ENCODE data around the gene CARD10.
A peak's percentile ranks its signal among the peaks of the same experiment; 100 is the strongest.

Gene CARD10

DNA sequence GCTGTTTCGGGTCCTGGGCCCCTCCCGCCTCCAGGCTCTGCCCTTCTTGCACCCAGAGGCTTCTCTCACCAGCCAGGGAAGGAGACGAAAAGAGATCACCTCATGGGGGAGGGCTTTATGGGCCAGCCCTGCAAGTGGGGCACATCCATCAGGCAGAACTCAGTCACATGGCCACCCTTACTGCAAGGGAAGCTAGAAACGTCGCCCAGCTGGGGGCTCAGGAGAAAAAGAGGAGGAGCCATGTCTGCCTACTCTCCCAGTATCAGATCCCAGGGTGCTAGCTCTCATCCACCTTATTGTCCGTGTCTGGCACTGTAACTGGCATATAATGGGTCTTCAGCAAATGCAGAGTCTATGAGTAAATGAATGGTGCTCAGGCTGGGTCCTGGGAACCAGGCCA is 57.3 kb downstream of the CARD10 start:
- no peak for DNase-seq (ENCODE audit: low read depth)
- no peak overlapping the region for H3K4me3 ChIP-seq (ENCODE audit: low read length)
- TF ChIP-seq, protein P1, sequence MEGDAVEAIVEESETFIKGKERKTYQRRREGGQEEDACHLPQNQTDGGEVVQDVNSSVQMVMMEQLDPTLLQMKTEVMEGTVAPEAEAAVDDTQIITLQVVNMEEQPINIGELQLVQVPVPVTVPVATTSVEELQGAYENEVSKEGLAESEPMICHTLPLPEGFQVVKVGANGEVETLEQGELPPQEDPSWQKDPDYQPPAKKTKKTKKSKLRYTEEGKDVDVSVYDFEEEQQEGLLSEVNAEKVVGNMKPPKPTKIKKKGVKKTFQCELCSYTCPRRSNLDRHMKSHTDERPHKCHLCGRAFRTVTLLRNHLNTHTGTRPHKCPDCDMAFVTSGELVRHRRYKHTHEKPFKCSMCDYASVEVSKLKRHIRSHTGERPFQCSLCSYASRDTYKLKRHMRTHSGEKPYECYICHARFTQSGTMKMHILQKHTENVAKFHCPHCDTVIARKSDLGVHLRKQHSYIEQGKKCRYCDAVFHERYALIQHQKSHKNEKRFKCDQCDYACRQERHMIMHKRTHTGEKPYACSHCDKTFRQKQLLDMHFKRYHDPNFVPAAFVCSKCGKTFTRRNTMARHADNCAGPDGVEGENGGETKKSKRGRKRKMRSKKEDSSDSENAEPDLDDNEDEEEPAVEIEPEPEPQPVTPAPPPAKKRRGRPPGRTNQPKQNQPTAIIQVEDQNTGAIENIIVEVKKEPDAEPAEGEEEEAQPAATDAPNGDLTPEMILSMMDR (conservative IDR thresholded peaks at IDR 0.05; ENCODE audit: low read length): no peak

DNA sequence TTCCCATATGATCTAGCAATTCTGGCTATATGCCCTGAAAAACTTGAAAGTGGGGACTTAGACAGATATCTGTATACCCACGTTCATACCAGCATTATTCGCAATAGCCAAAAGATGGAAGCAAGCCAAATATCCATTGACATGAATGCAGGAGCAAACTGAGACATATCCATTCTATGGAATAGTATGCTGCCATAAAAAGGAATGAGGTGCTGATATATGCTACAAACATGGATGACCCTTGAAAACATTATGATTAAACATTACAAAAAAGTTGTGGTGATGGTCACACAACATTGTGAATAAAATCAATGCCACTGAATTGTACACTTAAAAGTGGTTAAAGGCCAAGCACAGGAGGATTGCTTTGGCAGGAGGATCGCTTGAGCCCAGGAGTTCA is 58.5 kb downstream of the CARD10 start:
- H3K4me3 ChIP-seq (ENCODE audit: low read length): no peak overlapping the region
- TF ChIP-seq, protein P1 (conservative IDR thresholded peaks at IDR 0.05; ENCODE audit: low read length): no peak
- no peak for DNase-seq (ENCODE audit: low read depth)

DNA sequence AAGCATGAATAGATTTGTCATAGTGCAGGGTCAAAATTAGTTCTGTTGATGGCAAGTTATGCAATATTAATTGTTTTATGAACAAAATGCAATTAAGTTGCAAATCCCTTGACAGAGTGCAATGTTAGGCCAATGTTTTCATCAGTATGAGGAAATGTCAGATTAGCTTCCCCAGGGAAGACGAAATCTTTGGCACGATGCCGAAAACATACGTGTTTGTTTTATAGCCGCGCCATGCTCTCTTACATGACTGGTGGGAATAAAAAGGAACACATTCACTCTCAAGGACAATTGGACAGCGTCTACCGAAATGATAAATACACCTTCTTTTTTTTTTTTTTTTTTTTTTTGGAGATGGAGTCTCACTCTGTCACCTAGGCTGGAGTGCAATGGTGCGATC is 60.0 kb downstream of the CARD10 start:
- H3K4me3 ChIP-seq (ENCODE audit: low read length): no peak overlapping the region
- TF ChIP-seq, protein P1 (conservative IDR thresholded peaks at IDR 0.05; ENCODE audit: low read length): no peak
- no peak for DNase-seq (ENCODE audit: low read depth)

DNA sequence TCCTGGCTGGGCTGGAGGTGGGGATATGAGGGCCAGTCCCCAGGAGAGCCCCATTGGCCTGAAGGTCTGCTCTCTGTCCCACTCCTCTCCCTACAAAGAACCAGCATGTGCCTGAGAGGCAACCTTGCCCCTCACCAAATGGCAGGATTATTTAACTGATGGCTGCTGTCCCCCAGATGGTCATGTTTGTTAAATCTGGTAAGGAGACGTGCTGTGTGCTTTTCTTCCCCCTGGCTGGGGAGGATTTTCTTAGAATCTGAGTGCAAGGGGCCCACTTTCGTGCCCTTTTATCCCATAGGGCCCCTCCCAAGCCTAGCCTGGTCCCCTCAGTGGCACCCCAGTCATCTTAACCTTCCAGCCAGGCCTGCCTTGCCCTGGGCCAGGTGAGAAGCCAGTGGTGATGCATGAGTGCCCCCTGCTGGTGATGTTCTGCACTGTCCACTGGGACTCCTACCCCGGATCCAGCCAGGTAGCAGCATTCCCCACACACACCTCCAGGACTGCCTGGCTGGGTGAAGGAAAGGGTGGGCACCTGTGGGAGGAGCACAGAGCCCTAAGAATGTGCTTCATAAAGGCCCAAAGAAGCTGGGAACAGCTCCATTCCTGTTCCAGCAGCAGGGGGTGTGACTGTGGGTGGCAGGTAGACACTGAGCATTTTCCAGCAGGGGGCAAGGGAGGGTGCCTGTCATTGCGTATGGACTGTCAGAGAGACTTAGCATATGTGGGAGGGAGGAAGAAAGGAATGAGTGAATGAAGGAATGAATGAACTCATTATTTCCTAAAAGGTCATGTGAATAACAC is 61.9 kb downstream of the CARD10 start:
- DNase-seq (ENCODE audit: low read depth): peak; percentile 31
- H3K4me3 ChIP-seq (ENCODE audit: low read length): no peak overlapping the region

DNA sequence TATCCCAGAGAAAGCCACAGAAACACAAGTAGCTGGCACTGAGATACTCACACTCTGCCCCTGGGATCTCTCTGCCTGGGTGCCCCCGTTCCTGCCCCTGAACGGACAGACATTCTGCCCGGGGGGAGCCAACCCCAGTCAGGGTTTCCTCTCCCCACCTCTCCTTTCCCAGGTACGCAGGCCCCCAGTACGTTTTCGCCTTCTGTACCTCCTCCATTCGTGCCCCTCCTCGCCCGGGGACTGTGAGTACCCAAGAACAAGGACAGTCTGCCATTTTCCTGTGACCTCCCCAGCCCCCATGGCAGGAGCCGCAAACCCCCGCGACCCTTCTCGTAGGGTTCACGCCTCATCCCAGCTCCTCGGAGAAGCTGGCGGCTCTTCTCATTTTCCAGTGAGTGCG is 62.9 kb downstream of the CARD10 start:
- TF ChIP-seq, protein P1 (conservative IDR thresholded peaks at IDR 0.05; ENCODE audit: low read length): no peak
- no peak overlapping the region for H3K4me3 ChIP-seq (ENCODE audit: low read length)

More for the DNA sequence above, 61.9 kb downstream of the CARD10 start:
- TF ChIP-seq, protein P1 (conservative IDR thresholded peaks at IDR 0.05; ENCODE audit: low read length): peak; percentile 96

DNA sequence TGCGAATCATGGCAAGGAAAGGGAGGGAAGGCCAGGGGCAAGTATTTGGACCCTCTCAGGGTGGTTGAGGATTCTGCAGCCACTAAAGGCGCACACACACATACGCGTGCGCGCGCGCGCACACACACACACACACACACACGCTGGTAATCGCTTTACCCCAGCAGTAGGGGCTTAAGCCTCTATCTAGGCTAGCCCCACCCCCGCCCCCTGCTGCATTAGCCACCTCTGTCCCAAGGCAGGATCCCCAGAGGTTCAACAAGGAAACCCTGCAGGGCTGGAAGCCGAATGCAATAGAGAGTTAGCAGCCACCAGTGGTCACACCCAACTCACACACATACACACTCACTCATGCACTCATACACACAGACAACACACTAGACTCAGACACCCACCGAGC is 63.3 kb downstream of the CARD10 start:
- H3K4me3 ChIP-seq (ENCODE audit: low read length): no peak overlapping the region
- TF ChIP-seq, protein P1 (conservative IDR thresholded peaks at IDR 0.05; ENCODE audit: low read length): no peak
- no peak for DNase-seq (ENCODE audit: low read depth)

More for the DNA sequence above, 62.9 kb downstream of the CARD10 start:
- no peak for DNase-seq (ENCODE audit: low read depth)

Data from AG10803 (cell line).